HEK293T (cell line): Measurements from ENCODE around the gene LARP4.
"Not testable (repeated sequence)": the region's sequence is repeated elsewhere in the genome, so short reads cannot be mapped to it uniquely, and the experiment has no call there.

Experiments
- CTCF ChIA-PET: fragments of 350-600 bp; formaldehyde crosslinking; extraction: SDS; loops from one replicate; lab custom pipeline; 2021; ENCODE audit warnings: antibody characterized with exemption, inconsistent platforms; lab: Yijun Ruan, JAX
- POLR2A ChIA-PET: fragments of 350-600 bp; formaldehyde crosslinking; extraction: SDS; loops from one replicate; lab custom pipeline; 2020; ENCODE audit warnings: antibody characterized with exemption, inconsistent platforms; lab: Yijun Ruan, JAX
- DNase-seq: peaks from one replicate; pipeline ENCODE4 v3.0.0; 2012; ENCODE audit warnings: mixed read lengths; ENCODE audit errors: extremely low spot score
- ARNT ChIP-seq: fragments of 450-650 bp; IDR thresholded peaks from 2 replicates; pipeline ENCODE4 v1.6.1; 2017; ENCODE audit warnings: mild to moderate bottlenecking
- BHLHE40 ChIP-seq: fragments of 450-650 bp; IDR thresholded peaks from 2 replicates; pipeline ENCODE4 v1.6.1; 2016; ENCODE audit warnings: mild to moderate bottlenecking, moderate library complexity, borderline replicate concordance
- CTBP1 ChIP-seq: fragments of 450-650 bp; IDR thresholded peaks from 2 replicates; pipeline ENCODE4 v1.6.1; 2016; ENCODE audit warnings: borderline replicate concordance
- ELF4 ChIP-seq: fragments of 450-650 bp; IDR thresholded peaks from 2 replicates; pipeline ENCODE4 v1.6.1; 2017; ENCODE audit warnings: antibody characterized with exemption
- FOXA1 ChIP-seq: fragments of 450-650 bp; IDR thresholded peaks from 2 replicates; pipeline ENCODE4 v1.6.1; 2016; ENCODE audit warnings: mild to moderate bottlenecking
- FOXK2 ChIP-seq: fragments of 450-650 bp; IDR thresholded peaks from 2 replicates; pipeline ENCODE4 v1.6.1; 2016; ENCODE audit warnings: mild to moderate bottlenecking
- FOXM1 ChIP-seq: fragments of 450-650 bp; IDR thresholded peaks from 2 replicates; pipeline ENCODE4 v1.6.1; 2017; ENCODE audit warnings: mild to moderate bottlenecking, borderline replicate concordance
- HDGF ChIP-seq: fragments of 450-650 bp; IDR thresholded peaks from 2 replicates; pipeline ENCODE4 v1.6.1; 2017; ENCODE audit warnings: antibody characterized with exemption, borderline replicate concordance
- L3MBTL2 ChIP-seq: fragments of 450-650 bp; conservative IDR thresholded peaks from 2 replicates; pipeline ENCODE4 v1.6.1; 2016; ENCODE audit warnings: mild to moderate bottlenecking
- LEF1 ChIP-seq: fragments of 450-650 bp; IDR thresholded peaks from 2 replicates; pipeline ENCODE4 v1.6.1; 2017; ENCODE audit warnings: mild to moderate bottlenecking, borderline replicate concordance
- NFRKB ChIP-seq: fragments of 450-650 bp; IDR thresholded peaks from 2 replicates; pipeline ENCODE4 v1.6.1; 2016; ENCODE audit warnings: mild to moderate bottlenecking, moderate library complexity
- SP1 ChIP-seq: fragments of 450-650 bp; IDR thresholded peaks from 2 replicates; pipeline ENCODE4 v1.6.1; 2017
- SUZ12 ChIP-seq: fragments of 450-650 bp; IDR thresholded peaks from 2 replicates; pipeline ENCODE4 v1.6.1; 2016; ENCODE audit warnings: mild to moderate bottlenecking
- TARDBP ChIP-seq: fragments of 450-650 bp; IDR thresholded peaks from 2 replicates; pipeline ENCODE4 v1.6.1; 2016
- ZNF384 ChIP-seq: fragments of 450-650 bp; IDR thresholded peaks from 2 replicates; pipeline ENCODE4 v1.6.1; 2016
- TF ChIP-seq, protein P1 (sequence below): fragments of 450-650 bp; IDR thresholded peaks from 2 replicates; pipeline ENCODE4 v1.6.1; 2016

LARP4 gene

DNA sequence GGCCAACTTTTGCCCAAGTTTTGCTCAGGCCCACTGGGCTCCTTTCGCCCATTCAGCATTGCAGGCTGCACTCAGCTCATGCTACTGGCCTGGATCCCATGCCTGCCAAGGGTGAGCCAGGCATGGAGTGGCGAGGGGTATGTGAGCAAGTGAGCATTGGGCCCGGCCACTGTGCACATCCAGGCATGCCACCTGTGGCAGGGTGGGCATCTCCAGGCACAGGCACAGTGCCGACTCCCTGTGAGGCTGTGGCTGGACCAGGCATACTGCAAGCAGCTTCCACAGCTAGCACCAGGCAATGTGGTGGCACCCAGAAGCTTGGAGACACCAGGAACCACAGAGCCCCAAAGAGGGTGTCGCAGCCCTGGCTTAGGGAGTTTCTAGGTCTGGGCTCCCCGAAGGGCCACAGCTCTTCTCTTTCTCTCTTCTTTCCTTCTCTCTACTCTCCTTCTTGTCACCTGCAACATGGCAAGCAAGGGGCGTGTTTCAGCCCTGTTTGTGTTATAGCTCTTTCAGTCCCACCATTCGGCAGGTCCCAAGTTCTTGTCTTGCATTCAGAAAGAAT is 19.8 kb upstream of the LARP4 start:
- TF ChIP-seq FOXM1 (no peak), FOXK2 (no peak), NFRKB (no peak), HDGF (no peak), LEF1 (no peak)
- no peak for DNase-seq
- POLR2A ChIA-PET = no interaction called here
- CTCF ChIA-PET = no interaction called here

DNA sequence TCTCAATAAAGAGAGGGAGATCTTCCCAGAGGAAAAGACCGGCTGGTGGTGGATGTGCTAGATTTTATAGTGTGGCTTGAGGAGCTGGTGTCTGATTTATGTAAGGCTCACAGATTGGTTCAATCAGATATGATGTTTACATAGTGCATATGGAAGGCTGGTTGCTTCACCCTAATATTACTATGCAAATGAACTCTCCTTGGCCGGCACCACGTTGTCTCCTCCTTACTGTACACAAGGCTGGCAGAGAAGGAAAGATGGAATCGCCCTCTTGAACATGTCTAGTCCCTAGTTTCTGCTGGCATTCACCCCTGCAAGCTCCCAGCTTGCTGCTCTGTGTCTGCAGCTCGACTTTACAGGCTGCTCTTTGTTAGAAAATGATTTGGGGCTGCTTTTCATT is 13.2 kb upstream of the LARP4 start:
- POLR2A ChIA-PET = no interaction called here
- CTCF ChIA-PET = no interaction called here
- no peak for DNase-seq
- no peak for TF ChIP-seq NFRKB

DNA sequence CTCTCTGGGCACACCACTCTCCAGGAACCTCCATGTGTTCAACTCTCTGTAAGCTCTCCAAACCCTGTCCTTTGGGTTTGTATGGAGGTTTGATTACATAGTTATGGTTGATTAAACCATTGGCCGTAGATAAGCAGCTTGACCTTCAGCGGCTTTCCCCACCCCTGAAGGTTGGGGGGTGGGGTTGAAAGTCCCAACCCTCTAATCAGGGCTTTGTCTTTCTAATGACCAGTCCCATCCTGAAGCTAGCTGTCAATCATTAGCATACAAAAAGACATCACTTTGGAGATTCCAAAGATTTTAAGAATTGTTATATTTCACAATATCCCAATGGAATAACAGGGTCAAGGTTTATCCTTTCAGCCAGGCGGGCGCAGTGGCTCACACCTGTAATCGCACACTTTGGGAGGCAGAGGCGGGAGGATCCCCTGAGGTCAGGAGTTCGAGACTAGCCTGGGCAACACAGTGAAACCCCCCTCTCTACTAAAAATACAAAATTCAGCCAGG is 12.7 kb upstream of the LARP4 start:
- DNase-seq = no peak

DNA sequence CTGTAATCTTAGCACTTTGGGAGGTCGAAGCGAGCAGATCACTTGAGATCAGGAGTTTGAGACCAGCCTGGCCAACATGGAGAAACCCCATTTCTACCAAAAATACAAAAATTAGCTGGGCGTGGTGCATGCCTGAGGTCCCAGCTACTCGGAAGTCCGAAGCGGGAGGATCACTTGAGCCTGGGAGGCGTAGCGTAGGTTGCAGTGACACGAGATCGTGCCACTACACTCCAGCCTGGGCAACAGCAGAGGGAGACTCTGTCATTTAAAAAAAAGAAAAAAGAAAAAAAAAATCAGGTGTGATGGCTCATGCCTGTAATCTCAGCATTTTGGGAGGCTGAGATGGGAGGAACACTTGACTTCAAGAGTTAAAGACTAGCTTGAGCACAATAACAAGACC is 11.9 kb upstream of the LARP4 start:
- DNase-seq, CTCF ChIA-PET, POLR2A ChIA-PET: not testable (repeated sequence)

More for the DNA sequence above, 12.7 kb upstream of the LARP4 start:
- ChIA-PET POLR2A (no interaction called here), CTCF (no interaction called here)
- TF ChIP-seq, protein P1, sequence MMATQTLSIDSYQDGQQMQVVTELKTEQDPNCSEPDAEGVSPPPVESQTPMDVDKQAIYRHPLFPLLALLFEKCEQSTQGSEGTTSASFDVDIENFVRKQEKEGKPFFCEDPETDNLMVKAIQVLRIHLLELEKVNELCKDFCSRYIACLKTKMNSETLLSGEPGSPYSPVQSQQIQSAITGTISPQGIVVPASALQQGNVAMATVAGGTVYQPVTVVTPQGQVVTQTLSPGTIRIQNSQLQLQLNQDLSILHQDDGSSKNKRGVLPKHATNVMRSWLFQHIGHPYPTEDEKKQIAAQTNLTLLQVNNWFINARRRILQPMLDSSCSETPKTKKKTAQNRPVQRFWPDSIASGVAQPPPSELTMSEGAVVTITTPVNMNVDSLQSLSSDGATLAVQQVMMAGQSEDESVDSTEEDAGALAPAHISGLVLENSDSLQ = peak; percentile 37; the same call in 1 of the 2 replicates
- TF ChIP-seq NFRKB = no peak

DNA sequence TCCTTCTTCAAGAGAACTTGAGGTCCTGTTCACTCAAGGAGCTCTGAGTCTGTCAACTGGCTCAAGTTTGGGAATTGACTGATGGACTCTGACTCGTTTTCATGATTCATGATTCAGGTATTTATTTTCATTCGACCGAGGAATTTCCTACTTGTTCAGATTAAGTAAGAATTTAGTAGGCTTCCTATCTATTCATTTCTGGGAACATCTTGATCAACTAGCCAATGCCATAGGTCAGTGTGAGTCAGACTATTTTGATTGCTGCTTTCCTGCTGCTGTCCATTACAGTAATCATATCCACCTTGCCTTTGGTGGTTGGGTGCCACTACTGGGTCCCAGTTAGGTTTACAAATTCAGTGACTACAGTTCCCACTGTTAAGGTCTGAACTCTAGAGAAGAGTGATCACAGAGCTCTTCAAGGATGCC is 10.4 kb upstream of the LARP4 start:
- TF ChIP-seq FOXM1 = no peak
- TF ChIP-seq, protein P1 = no peak
- TF ChIP-seq TARDBP = no peak
- no peak for TF ChIP-seq ARNT
- no peak for TF ChIP-seq ELF4
- no peak for TF ChIP-seq LEF1
- TF ChIP-seq FOXK2 = no peak
- no peak for TF ChIP-seq SP1
- TF ChIP-seq SUZ12 = no peak
- TF ChIP-seq BHLHE40 = no peak
- TF ChIP-seq HDGF = no peak
- TF ChIP-seq FOXA1 = no peak
- POLR2A ChIA-PET = interaction anchor here (0.6 kb wide), 1 partner anchor 372 kb away, joined by 3 read pairs; no protein-coding TSS in a partner anchor
- no peak for DNase-seq
- CTCF ChIA-PET = no interaction called here

DNA sequence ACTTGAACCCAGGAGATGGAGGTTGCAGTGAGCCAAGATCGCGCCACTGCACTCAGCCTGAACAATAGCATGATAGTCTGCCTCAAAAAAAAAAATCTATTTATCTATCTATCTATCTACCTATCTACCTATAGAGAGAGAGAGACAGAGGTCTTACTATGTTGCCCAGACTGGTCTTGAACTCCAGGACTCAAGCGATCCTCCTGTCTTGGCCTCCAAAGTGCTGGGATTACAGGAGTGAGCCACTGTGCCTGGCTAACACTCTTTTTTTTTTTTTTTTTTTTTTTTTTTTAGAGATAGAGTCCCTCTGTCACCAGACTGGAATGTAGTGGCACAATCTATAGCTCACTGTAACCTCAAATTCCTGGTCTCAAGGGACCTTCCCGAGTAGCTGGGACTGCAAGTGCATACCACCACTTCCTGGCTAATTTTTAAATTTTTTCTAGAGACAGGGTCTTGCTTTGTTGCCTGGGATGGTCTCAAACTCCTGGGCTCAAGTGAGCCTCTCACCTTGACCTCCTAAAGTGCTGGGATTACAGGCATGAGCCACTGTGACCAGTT is 6.1 kb upstream of the LARP4 start:
- ChIA-PET POLR2A (no interaction called here), CTCF (no interaction called here)
- DNase-seq = no peak
- TF ChIP-seq FOXK2 (no peak), SUZ12 (no peak), CTBP1 (no peak), BHLHE40 (no peak), FOXA1 (no peak), ZNF384 (no peak), ARNT (no peak), FOXM1 (no peak), TARDBP (no peak), ELF4 (no peak), HDGF (no peak)
- TF ChIP-seq, protein P1 = no peak

DNA sequence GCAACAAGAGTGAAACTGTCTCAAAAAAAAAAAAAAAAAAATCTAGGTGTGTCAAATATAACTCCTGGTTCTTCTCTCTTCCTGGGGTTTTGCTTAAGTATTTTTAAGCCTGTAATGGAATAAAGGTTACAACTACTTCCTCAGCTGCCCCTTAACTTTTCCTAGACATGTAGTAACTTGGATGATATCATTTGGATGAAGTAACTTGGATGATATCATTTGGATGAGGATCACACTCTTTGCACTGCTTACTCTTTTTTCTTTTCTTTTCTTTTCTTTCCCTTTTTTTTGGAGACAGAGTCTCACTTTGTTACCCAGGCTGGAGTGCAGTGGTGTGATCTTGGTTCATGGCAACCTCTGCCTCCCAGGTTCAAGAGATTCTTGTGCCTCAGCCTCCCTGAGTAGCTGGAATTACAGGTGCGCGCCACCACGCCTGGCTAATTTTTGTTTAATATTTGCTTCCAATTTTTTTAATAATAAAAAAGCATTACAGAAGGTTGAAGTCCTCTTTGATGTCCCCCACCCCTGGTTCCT is 3.5 kb upstream of the LARP4 start:
- ChIA-PET POLR2A (no interaction called here), CTCF (no interaction called here)
- no peak for DNase-seq

DNA sequence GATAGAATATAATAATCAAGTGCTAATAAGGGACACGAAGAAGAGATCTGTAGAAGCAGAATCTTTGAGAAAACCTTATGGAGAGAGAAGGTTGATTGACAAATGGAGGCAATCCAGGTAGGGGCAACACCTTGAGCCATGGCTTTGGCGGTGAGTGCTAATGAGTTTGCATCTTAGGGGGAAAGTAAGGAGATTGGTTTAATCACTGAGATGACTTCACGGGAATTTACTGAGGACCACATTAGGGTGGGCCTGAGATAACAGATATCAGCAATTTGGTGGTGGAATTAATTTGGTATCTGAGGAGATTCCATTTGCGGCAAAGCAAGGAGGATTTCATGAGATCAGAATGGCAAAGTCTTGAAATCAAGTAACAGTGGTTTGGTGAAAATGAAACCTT is 1.8 kb upstream of the LARP4 start:
- TF ChIP-seq SP1 (no peak), L3MBTL2 (no peak), FOXM1 (no peak), FOXK2 (no peak), TARDBP (no peak), FOXA1 (no peak), ARNT (no peak), BHLHE40 (no peak), CTBP1 (no peak), LEF1 (no peak), SUZ12 (no peak), ZNF384 (no peak), HDGF (no peak)
- no peak for DNase-seq
- ChIA-PET CTCF (no interaction called here), POLR2A (no interaction called here)

More for the DNA sequence above, 3.5 kb upstream of the LARP4 start:
- no peak for TF ChIP-seq NFRKB
- 0 out of 2 replicates have a peak, but pooled peaks have one; percentile 5 for TF ChIP-seq ZNF384
